Keratinocyte (primary cell): ENCODE data around the gene ZBTB40. TPM values are rescaled to one million over a fixed set of nuclear protein-coding genes. Genes with fewer than 3 reads are reported as not detected.

ENCODE experiments used
- DNase-seq: peaks from one replicate; pipeline ENCODE4 v3.0.0-alpha.2; 2011; ENCODE audit warnings: low read depth, missing footprints, low spot score
- FAIRE-seq: peaks from 2 replicates; lab custom pipeline; 2011; peaks lifted over from hg19 to GRCh38; lab: Jason Lieb, UNC
- H2AFZ ChIP-seq: 2 replicates; pipeline ENCODE4 v1.6.0; 2012; ENCODE audit warnings: low read length, control low read depth, inconsistent platforms; ENCODE audit not compliant: control insufficient read depth
- H3K27ac ChIP-seq: 2 replicates; pipeline ENCODE4 v1.5.1; 2011; ENCODE audit warnings: low read length; ENCODE audit not compliant: control insufficient read depth, insufficient read depth
- H3K27me3 ChIP-seq: 3 replicates; pipeline ENCODE4 v1.6.0; 2011; ENCODE audit warnings: low read length; ENCODE audit not compliant: control insufficient read depth, insufficient read depth; ENCODE audit errors: extremely low read depth
- H3K36me3 ChIP-seq, 2 experiments: 2 replicates in 1 of 2; 3 replicates in 1 of 2; pipeline ENCODE4 v1.5.1; 2011; ENCODE audit warnings: low read length in 2 of 2, mild to moderate bottlenecking in 1 of 2; ENCODE audit not compliant: control insufficient read depth in 2 of 2, insufficient read depth in 2 of 2; ENCODE audit errors: extremely low read depth in 1 of 2
- H3K4me1 ChIP-seq: 3 replicates; pipeline ENCODE4 v1.5.1; 2011; ENCODE audit warnings: low read length; ENCODE audit not compliant: control insufficient read depth, insufficient read depth; ENCODE audit errors: extremely low read depth
- H3K4me2 ChIP-seq: 3 replicates; pipeline ENCODE4 v1.6.0; 2011; ENCODE audit warnings: low read depth, low read length; ENCODE audit not compliant: control insufficient read depth, insufficient read depth; ENCODE audit errors: extremely low read depth
- H3K4me3 ChIP-seq, 3 experiments: fragments of 200-600 bp in 1 of 3; sonication (generic) in 1 of 3; 2 replicates in 2 of 3; 3 replicates in 1 of 3; pipeline ENCODE4 v1.5.1; 2011 to 2016; ENCODE audit warnings: low read length in 3 of 3, mild to moderate bottlenecking in 3 of 3, control low read depth in 2 of 3, inconsistent platforms in 1 of 3, low read depth in 1 of 3, mixed read lengths in 1 of 3, mixed run types in 1 of 3, moderate library complexity in 1 of 3; ENCODE audit not compliant: control insufficient read depth in 2 of 3, insufficient read depth in 2 of 3; ENCODE audit errors: extremely low read depth in 1 of 3
- H3K79me2 ChIP-seq: 2 replicates; pipeline ENCODE4 v1.6.0; 2012; ENCODE audit warnings: low read length; ENCODE audit not compliant: control insufficient read depth, insufficient read depth
- H3K9ac ChIP-seq: 3 replicates; pipeline ENCODE4 v1.6.0; 2011; ENCODE audit warnings: low read length; ENCODE audit not compliant: control insufficient read depth, insufficient read depth; ENCODE audit errors: extremely low read depth
- H3K9me1 ChIP-seq: 3 replicates; pipeline ENCODE4 v1.6.0; 2011; ENCODE audit warnings: low read length; ENCODE audit not compliant: control insufficient read depth, insufficient read depth; ENCODE audit errors: extremely low read depth
- H3K9me3 ChIP-seq: 2 replicates; pipeline ENCODE4 v1.5.1; 2012; ENCODE audit warnings: low read depth, low read length; ENCODE audit not compliant: control insufficient read depth
- H4K20me1 ChIP-seq: 3 replicates; pipeline ENCODE4 v1.6.0; 2011; ENCODE audit warnings: low read length; ENCODE audit not compliant: control insufficient read depth, insufficient read depth; ENCODE audit errors: extremely low read depth
- EZH2 ChIP-seq: IDR thresholded peaks from one replicate; pipeline ENCODE4 v1.6.1; 2012; ENCODE audit warnings: inconsistent platforms, mild to moderate bottlenecking, low read length, moderate library complexity
- dilution Hi-C: fragments of 300-500 bp; cut with MboI; formaldehyde crosslinking; loops from one replicate; pipeline ENCODE4 v1.7.0; 2020; ENCODE audit warnings: low sequenced_read_pairs; ENCODE audit not compliant: extremely low pct_ligation_motif_present
- polyA plus RNA-seq, 5 experiments: library from polyadenylated mRNA; depleted of rRNA in 3 of 5; stranded (reverse) in 3 of 5; stranded (forward) in 1 of 5; unstranded in 1 of 5; fragments of >200 nt; gene quantifications; 1 replicate in 1 of 5; 2 replicates in 3 of 5; 3 replicates in 1 of 5; pipeline versions ENCODE4 v1.2.1 to v1.2.3, GENCODE V29; 2011 to 2012; ENCODE audit warnings: missing spikeins in 2 of 5, low read depth in 1 of 5, low replicate concordance in 1 of 5
- TF ChIP-seq, protein P1 (sequence below), 3 experiments: IDR thresholded peaks in 1 of 3; conservative IDR thresholded peaks in 1 of 3; optimal IDR thresholded peaks in 1 of 3; 2 replicates in 2 of 3; 3 replicates in 1 of 3; pipeline versions ENCODE3 to v1.5.1; 2011; ENCODE audit warnings: low read length in 3 of 3, mild to moderate bottlenecking in 3 of 3, moderate library complexity in 2 of 3, control low read depth in 1 of 3, inconsistent platforms in 1 of 3; ENCODE audit not compliant: insufficient read depth in 2 of 3; ENCODE audit errors: extremely low read depth in 1 of 3

Gene ZBTB40
- polyA plus RNA-seq, 1 donor (not counting 4 experiments of a cell fraction or from before 2014, with no cell fraction given), result 5.0 TPM

DNA sequence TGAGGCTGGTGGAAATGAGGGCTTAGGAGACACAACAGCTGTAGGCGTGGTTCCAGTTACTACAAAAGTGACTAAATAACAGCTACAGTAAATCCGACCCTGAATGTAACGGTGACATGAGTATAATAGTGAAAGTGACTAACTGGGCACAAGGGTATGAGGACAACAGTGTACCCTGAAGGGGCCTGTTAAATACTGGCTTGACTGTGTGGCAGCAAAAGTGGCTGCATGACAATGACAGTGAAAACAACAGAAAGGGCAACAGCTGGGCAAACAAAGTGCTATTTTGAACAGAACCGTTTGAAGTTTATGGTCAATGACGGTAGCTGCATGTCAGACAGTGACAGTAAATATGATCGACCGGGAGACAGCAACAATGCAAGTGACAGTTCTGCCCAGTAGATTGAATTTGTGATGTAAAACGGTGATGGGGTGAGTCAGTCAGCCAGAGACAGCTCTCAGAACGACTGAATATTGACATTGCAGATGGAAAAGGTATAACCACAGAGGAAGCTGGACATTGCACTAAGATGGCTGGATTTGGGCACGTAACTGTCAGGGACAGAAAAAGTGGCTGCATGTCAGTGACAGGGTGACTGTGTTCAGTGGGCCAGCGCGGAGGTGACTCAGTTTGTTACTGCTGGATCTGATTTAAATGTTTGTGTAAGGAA is 1.2 kb upstream of the ZBTB40 start:
- dilution Hi-C loops, result no loop called here
- H3K4me1 ChIP-seq, result peaks cover 4% of the 10 kb centered on the region
- H3K4me3 ChIP-seq, result no peak overlapping the region
- FAIRE-seq (no peak), DNase-seq (no peak)
- TF ChIP-seq EZH2, result no peak
- TF ChIP-seq, protein P1, sequence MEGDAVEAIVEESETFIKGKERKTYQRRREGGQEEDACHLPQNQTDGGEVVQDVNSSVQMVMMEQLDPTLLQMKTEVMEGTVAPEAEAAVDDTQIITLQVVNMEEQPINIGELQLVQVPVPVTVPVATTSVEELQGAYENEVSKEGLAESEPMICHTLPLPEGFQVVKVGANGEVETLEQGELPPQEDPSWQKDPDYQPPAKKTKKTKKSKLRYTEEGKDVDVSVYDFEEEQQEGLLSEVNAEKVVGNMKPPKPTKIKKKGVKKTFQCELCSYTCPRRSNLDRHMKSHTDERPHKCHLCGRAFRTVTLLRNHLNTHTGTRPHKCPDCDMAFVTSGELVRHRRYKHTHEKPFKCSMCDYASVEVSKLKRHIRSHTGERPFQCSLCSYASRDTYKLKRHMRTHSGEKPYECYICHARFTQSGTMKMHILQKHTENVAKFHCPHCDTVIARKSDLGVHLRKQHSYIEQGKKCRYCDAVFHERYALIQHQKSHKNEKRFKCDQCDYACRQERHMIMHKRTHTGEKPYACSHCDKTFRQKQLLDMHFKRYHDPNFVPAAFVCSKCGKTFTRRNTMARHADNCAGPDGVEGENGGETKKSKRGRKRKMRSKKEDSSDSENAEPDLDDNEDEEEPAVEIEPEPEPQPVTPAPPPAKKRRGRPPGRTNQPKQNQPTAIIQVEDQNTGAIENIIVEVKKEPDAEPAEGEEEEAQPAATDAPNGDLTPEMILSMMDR (optimal IDR thresholded peaks at IDR 0.05 in 1 of 3, IDR thresholded peaks at IDR 0.05 in 1 of 3, conservative IDR thresholded peaks at IDR 0.05 in 1 of 3; ENCODE audit: extremely low read depth in 1 of 3, insufficient read depth in 2 of 3, low read length in 3 of 3), result no peak
- no peaks in the 10 kb centered on the region for H3K36me3 ChIP-seq
- H3K9me3 ChIP-seq, result no peaks in the 10 kb centered on the region
- no peak overlapping the region for H3K9ac ChIP-seq
- H3K79me2 ChIP-seq, result peaks cover 14% of the 10 kb centered on the region
- no peaks in the 10 kb centered on the region for H4K20me1 ChIP-seq
- H3K9me1 ChIP-seq, result no peaks in the 10 kb centered on the region
- no peak overlapping the region for H3K4me2 ChIP-seq
- H3K27me3 ChIP-seq, result no peaks in the 10 kb centered on the region
- no peak overlapping the region for H3K27ac ChIP-seq
- H2AFZ ChIP-seq, result no peak overlapping the region

DNA sequence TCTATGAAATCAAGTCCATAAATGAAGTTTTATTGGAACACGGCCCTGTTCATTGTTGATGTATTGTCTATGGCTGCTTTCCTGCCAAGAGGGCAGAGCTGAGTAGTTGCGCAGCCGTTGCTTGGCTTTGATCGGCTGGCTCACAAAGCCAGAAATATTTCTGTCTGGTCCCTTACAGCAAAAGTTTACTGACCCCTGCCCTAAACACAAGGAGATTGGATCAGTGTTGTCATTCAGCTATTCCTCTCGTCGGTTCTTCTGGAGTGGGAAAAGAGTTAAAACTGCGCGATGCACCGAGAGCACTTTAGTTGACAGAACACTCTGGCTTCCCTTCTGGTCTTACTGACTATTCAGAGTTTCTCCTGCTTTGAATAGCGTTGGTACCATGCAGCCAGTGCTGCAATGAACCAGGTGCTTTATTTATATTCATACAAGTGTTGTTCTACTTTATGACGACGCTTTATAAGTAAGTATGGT is 868 bp downstream of the ZBTB40 start:
- H3K27ac ChIP-seq, result peak overlapping the region; percentile 74
- H3K4me3 ChIP-seq, result peak overlapping the region; percentile 70 to 81 (median 77)
- H4K20me1 ChIP-seq, result no peaks in the 10 kb centered on the region
- H3K36me3 ChIP-seq, result no peaks in the 10 kb centered on the region
- H3K27me3 ChIP-seq, result no peaks in the 10 kb centered on the region
- FAIRE-seq, result no peak
- peaks cover 4% of the 10 kb centered on the region for H3K4me1 ChIP-seq
- H2AFZ ChIP-seq, result peak overlapping the region; percentile 89
- peaks cover 14% of the 10 kb centered on the region for H3K79me2 ChIP-seq
- H3K9me1 ChIP-seq, result no peaks in the 10 kb centered on the region
- no peak for DNase-seq
- dilution Hi-C loops, result no loop called here
- peak overlapping the region; percentile 93 for H3K4me2 ChIP-seq
- no peaks in the 10 kb centered on the region for H3K9me3 ChIP-seq
- TF ChIP-seq, protein P1 (optimal IDR thresholded peaks at IDR 0.05 in 1 of 3, IDR thresholded peaks at IDR 0.05 in 1 of 3, conservative IDR thresholded peaks at IDR 0.05 in 1 of 3; ENCODE audit: extremely low read depth in 1 of 3, insufficient read depth in 2 of 3, low read length in 3 of 3), result no peak
- no peak for TF ChIP-seq EZH2
- H3K9ac ChIP-seq, result peak overlapping the region; percentile 90
